NCI-H1105 (cell line): Measurements from ENCODE around the gene CCNDBP1.

Source experiments
- DNase-seq: peaks from one replicate; lab custom pipeline; 2025; lab: John Stamatoyannopoulos, UW

Gene CCNDBP1

GRCh38 chr15:43246261-43246774, 61.1 kb downstream of the CCNDBP1 start:
- no peak for DNase-seq
